Amniotic epithelial cell (primary cell): ENCODE results near the gene IFI44L.

Experiments
- DNase-seq: peaks from one replicate; pipeline ENCODE4 v3.0.0-alpha.2; 2010; ENCODE audit warnings: low read depth

The IFI44L gene

GRCh38 chr1:78641558-78641957 lies 21.3 kb downstream of the IFI44L start:
- DNase-seq: no peak

GRCh38 chr1:78645723-78646122 lies 25.5 kb downstream of the IFI44L start:
- no peak for DNase-seq

GRCh38 chr1:78647238-78647637 lies 27.0 kb downstream of the IFI44L start:
- no peak for DNase-seq

GRCh38 chr1:78649628-78650027 lies 29.4 kb downstream of the IFI44L start, which contains the start of gene IFI44:
TSS of gene IFI44 (plus strand) at chr1:78649831. CDS start at chr1:78650196, 365 bp downstream.
- DNase-seq: peak; percentile 77

- DNase-seq: peak; percentile 15
Measured at GRCh38 chr1:78650114-78650660, 29.9 kb downstream of the IFI44L start.

- DNase-seq: peak; percentile 10
Measured at GRCh38 chr1:78651241-78651640, 31.0 kb downstream of the IFI44L start.

GRCh38 chr1:78652019-78652560 lies 31.8 kb downstream of the IFI44L start:
- no peak for DNase-seq

- DNase-seq: peak; percentile 31
Measured at GRCh38 chr1:78658901-78659300, 38.7 kb downstream of the IFI44L start.

GRCh38 chr1:78663923-78664322 lies 43.7 kb downstream of the IFI44L start:
- no peak for DNase-seq

GRCh38 chr1:78664763-78665162 lies 44.5 kb downstream of the IFI44L start:
- no peak for DNase-seq

GRCh38 chr1:78665809-78666208 lies 45.6 kb downstream of the IFI44L start:
- no peak for DNase-seq

- DNase-seq: no peak
Measured at GRCh38 chr1:78667939-78668338, 47.7 kb downstream of the IFI44L start.

- DNase-seq: no peak
Measured at GRCh38 chr1:78668427-78668826, 48.2 kb downstream of the IFI44L start.

- DNase-seq: no peak
Measured at GRCh38 chr1:78672428-78672827, 52.2 kb downstream of the IFI44L start.

- no peak for DNase-seq
Measured at GRCh38 chr1:78673120-78673519, 52.9 kb downstream of the IFI44L start.

- peak; percentile 66 for DNase-seq
Measured at GRCh38 chr1:78676347-78676982, 56.2 kb downstream of the IFI44L start.

- no peak for DNase-seq
Measured at GRCh38 chr1:78676993-78677392, 56.7 kb downstream of the IFI44L start.

GRCh38 chr1:78677788-78678187 lies 57.5 kb downstream of the IFI44L start:
- DNase-seq: no peak

- no peak for DNase-seq
Measured at GRCh38 chr1:78678324-78678723, 58.1 kb downstream of the IFI44L start.

- DNase-seq: no peak
Measured at GRCh38 chr1:78681265-78681664, 61.0 kb downstream of the IFI44L start.

GRCh38 chr1:78682496-78682895 lies 62.2 kb downstream of the IFI44L start:
- no peak for DNase-seq

- DNase-seq: no peak
Measured at GRCh38 chr1:78683079-78683478, 62.8 kb downstream of the IFI44L start.

- no peak for DNase-seq
Measured at GRCh38 chr1:78687315-78687714, 67.1 kb downstream of the IFI44L start.

- peak; percentile 21 for DNase-seq
Measured at GRCh38 chr1:78687914-78688313, 67.7 kb downstream of the IFI44L start.
